ENCODE results near the gene MAP2K5. TPM values are rescaled to one million over a fixed set of nuclear protein-coding genes. Genes with fewer than 3 reads are reported as not detected.
A peak's percentile ranks its signal among the peaks of the same experiment; 100 is the strongest.

MAP2K5 gene
- polyA plus RNA-seq, 1 donor from 2014 or later: 12.1 TPM

- no peaks in the 10 kb centered on the region for H3K36me3 ChIP-seq (ENCODE audit: insufficient read depth, low read length)
- H3K27ac ChIP-seq (ENCODE audit: low read length): no peak overlapping the region
- TF ChIP-seq RAD21 (conservative IDR thresholded peaks at IDR 0.05): no peak
- TF ChIP-seq EP300 (conservative IDR thresholded peaks at IDR 0.05; ENCODE audit: poor library complexity, severe bottlenecking): no peak
- no peak for TF ChIP-seq EZH2 (IDR thresholded peaks at IDR 0.05; ENCODE audit: borderline replicate concordance, insufficient read depth, low read length, poor library complexity, severe bottlenecking)
- TF ChIP-seq, protein P1, sequence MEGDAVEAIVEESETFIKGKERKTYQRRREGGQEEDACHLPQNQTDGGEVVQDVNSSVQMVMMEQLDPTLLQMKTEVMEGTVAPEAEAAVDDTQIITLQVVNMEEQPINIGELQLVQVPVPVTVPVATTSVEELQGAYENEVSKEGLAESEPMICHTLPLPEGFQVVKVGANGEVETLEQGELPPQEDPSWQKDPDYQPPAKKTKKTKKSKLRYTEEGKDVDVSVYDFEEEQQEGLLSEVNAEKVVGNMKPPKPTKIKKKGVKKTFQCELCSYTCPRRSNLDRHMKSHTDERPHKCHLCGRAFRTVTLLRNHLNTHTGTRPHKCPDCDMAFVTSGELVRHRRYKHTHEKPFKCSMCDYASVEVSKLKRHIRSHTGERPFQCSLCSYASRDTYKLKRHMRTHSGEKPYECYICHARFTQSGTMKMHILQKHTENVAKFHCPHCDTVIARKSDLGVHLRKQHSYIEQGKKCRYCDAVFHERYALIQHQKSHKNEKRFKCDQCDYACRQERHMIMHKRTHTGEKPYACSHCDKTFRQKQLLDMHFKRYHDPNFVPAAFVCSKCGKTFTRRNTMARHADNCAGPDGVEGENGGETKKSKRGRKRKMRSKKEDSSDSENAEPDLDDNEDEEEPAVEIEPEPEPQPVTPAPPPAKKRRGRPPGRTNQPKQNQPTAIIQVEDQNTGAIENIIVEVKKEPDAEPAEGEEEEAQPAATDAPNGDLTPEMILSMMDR (IDR thresholded peaks at IDR 0.05; ENCODE audit: poor library complexity, severe bottlenecking): no peak
- no peak for TF ChIP-seq MXI1 (conservative IDR thresholded peaks at IDR 0.05; ENCODE audit: poor library complexity, severe bottlenecking)
- TF ChIP-seq POLR2AphosphoS5 (IDR thresholded peaks at IDR 0.05): no peak
- TF ChIP-seq SMC3 (conservative IDR thresholded peaks at IDR 0.05; ENCODE audit: poor library complexity): no peak
- no peak for TF ChIP-seq TAF1 (IDR thresholded peaks at IDR 0.05; ENCODE audit: low read depth)
- TF ChIP-seq, protein P2, sequence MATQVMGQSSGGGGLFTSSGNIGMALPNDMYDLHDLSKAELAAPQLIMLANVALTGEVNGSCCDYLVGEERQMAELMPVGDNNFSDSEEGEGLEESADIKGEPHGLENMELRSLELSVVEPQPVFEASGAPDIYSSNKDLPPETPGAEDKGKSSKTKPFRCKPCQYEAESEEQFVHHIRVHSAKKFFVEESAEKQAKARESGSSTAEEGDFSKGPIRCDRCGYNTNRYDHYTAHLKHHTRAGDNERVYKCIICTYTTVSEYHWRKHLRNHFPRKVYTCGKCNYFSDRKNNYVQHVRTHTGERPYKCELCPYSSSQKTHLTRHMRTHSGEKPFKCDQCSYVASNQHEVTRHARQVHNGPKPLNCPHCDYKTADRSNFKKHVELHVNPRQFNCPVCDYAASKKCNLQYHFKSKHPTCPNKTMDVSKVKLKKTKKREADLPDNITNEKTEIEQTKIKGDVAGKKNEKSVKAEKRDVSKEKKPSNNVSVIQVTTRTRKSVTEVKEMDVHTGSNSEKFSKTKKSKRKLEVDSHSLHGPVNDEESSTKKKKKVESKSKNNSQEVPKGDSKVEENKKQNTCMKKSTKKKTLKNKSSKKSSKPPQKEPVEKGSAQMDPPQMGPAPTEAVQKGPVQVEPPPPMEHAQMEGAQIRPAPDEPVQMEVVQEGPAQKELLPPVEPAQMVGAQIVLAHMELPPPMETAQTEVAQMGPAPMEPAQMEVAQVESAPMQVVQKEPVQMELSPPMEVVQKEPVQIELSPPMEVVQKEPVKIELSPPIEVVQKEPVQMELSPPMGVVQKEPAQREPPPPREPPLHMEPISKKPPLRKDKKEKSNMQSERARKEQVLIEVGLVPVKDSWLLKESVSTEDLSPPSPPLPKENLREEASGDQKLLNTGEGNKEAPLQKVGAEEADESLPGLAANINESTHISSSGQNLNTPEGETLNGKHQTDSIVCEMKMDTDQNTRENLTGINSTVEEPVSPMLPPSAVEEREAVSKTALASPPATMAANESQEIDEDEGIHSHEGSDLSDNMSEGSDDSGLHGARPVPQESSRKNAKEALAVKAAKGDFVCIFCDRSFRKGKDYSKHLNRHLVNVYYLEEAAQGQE (IDR thresholded peaks at IDR 0.05; ENCODE audit: borderline replicate concordance): no peak
- H3K4me2 ChIP-seq (ENCODE audit: low read length): no peak overlapping the region
- no peak overlapping the region for H2AFZ ChIP-seq (ENCODE audit: low read depth, low read length)
- H4K20me1 ChIP-seq (ENCODE audit: insufficient read depth): peaks cover 4% of the 10 kb centered on the region
- H3K9me2 ChIP-seq (ENCODE audit: insufficient read depth, low read length): no peaks in the 10 kb centered on the region
- H3K9ac ChIP-seq (ENCODE audit: low read length): no peak overlapping the region
- peaks cover 10% of the 10 kb centered on the region for H3K9me3 ChIP-seq (ENCODE audit: low read length)
- H3K79me2 ChIP-seq (replicated peaks; ENCODE audit: insufficient read depth, low read length): no peaks in the 10 kb centered on the region
- peaks cover 71% of the 10 kb centered on the region for H3K27me3 ChIP-seq (ENCODE audit: insufficient read depth, low read depth, low read length)
- H3K4me3 ChIP-seq (ENCODE audit: low read length): no peak overlapping the region
- H3F3A ChIP-seq (ENCODE audit: insufficient read depth, low read length, poor library complexity, severe bottlenecking): no peaks in the 10 kb centered on the region
These were observed 277.9 kb downstream of the MAP2K5 start for GRCh38 chr15:67820122-67820991.

DNA sequence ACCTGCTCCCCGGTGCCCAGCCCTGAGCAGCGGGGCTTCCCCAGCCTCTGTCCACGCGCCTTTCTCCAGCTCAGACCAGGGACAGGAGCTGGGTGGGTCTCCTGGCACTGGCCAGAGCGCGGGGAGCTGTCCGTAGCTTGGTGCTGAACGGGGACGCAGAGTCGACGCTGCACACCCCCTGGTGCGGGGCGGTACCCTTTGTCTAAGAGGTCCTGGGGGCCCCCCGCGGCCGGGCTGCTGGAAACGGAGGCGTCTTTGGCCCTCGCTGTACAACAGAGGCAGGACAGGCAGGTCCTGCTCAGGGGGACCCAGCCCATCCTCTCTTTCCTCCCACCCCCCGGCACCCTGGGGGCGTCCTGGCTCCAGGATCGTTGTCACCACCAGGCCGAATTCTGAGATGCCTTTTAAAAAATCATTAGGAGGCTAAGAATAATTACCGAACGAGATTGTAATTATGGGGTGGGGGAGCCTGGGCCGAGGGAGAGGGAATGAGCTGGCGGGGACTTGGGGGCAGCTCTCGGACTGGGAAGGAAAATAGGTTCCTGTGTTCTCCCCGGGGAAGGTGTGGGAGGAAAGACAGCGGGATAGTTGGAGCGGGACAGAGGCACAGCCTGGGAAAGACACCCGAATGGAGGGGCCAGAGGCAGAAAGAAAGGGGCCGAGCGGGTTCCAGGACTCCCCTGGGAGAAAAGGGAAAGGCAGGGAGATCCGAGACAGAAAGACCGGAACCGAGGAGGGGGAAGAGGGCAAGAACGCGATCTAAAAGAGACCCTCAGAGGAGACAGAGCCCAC is 278.7 kb downstream of the MAP2K5 start:
- Histone ChIP-seq H3K27me3 (ENCODE audit: insufficient read depth, low read depth, low read length) (peaks cover 79% of the 10 kb centered on the region), H3K36me3 (ENCODE audit: insufficient read depth, low read length) (no peaks in the 10 kb centered on the region), H3K9me3 (ENCODE audit: low read length) (peaks cover 10% of the 10 kb centered on the region), H3K9ac (ENCODE audit: low read length) (no peak overlapping the region), H3K27ac (ENCODE audit: low read length) (no peak overlapping the region), H3K79me2 (replicated peaks; ENCODE audit: insufficient read depth, low read length) (no peaks in the 10 kb centered on the region), H3K9me2 (ENCODE audit: insufficient read depth, low read length) (no peaks in the 10 kb centered on the region), H4K20me1 (ENCODE audit: insufficient read depth) (peaks cover 4% of the 10 kb centered on the region), H2AFZ (ENCODE audit: low read depth, low read length) (no peak overlapping the region), H3K4me2 (ENCODE audit: low read length) (no peak overlapping the region), H3K4me3 (ENCODE audit: low read length) (no peak overlapping the region), H3F3A (ENCODE audit: insufficient read depth, low read length, poor library complexity, severe bottlenecking) (no peaks in the 10 kb centered on the region)
- TF ChIP-seq EZH2 (IDR thresholded peaks at IDR 0.05; ENCODE audit: borderline replicate concordance, insufficient read depth, low read length, poor library complexity, severe bottlenecking) (no peak), EP300 (conservative IDR thresholded peaks at IDR 0.05; ENCODE audit: poor library complexity, severe bottlenecking) (no peak), POLR2AphosphoS5 (IDR thresholded peaks at IDR 0.05) (peak; percentile 1)
- TF ChIP-seq, protein P2 (IDR thresholded peaks at IDR 0.05; ENCODE audit: borderline replicate concordance): peak; percentile 59
